K562 (cell line): ENCODE data around the gene RTBDN. TPM values are rescaled to one million over a fixed set of nuclear protein-coding genes. Genes with fewer than 3 reads are reported as not detected.

Experiments
- EHMT2 ChIP-seq: fragments of 450-650 bp; IDR thresholded peaks from 2 replicates; pipeline ENCODE4 v1.6.1; 2018; ENCODE audit warnings: antibody characterized with exemption
- FOSL1 ChIP-seq: fragments of 200-800 bp; sonication (Bioruptor generic); conservative IDR thresholded peaks from 2 replicates; pipeline ENCODE4 v1.6.1; 2016; ENCODE audit warnings: missing genetic modification characterization, missing compliant biosample characterization
- HEY1 ChIP-seq: fragments of 250-450 bp; sonication (Bioruptor Pico); IDR thresholded peaks from 2 replicates; pipeline ENCODE4 v1.5.0; 2020; ENCODE audit warnings: mild to moderate bottlenecking, moderate library complexity, borderline replicate concordance
- HMGN3 ChIP-seq: IDR thresholded peaks from 2 replicates; pipeline ENCODE4 v1.6.1; 2011; ENCODE audit warnings: borderline replicate concordance, low read depth, mild to moderate bottlenecking, mixed read lengths, low read length; ENCODE audit not compliant: insufficient read length; ENCODE audit errors: extremely low read depth
- JUNB ChIP-seq: fragments of 450-650 bp; formaldehyde crosslinking; conservative IDR thresholded peaks from 2 replicates; pipeline ENCODE4 v1.4.0; 2020; ENCODE audit warnings: mild to moderate bottlenecking
- MAFF ChIP-seq: IDR thresholded peaks from 2 replicates; pipeline ENCODE4 v1.6.1; 2012; ENCODE audit warnings: low read length, improper control_type of control experiment
- NEUROD1 ChIP-seq: fragments of 150-350 bp; IDR thresholded peaks from 2 replicates; pipeline ENCODE4 v1.6.1; 2014; ENCODE audit warnings: borderline replicate concordance, low read length, low read depth; ENCODE audit not compliant: partially characterized antibody
- RBFOX2 ChIP-seq: fragments of 200-400 bp; formaldehyde crosslinking; IDR thresholded peaks from 2 replicates; pipeline ENCODE4 v1.6.1; 2017; ENCODE audit warnings: low read depth, mild to moderate bottlenecking, low read length, moderate library complexity
- SMAD4 ChIP-seq: fragments of 250-450 bp; sonication (Bioruptor Pico); conservative IDR thresholded peaks from 2 replicates; pipeline ENCODE4 v1.8.0; 2021; ENCODE audit warnings: inconsistent platforms, mild to moderate bottlenecking, moderate library complexity
- STAG1 ChIP-seq: sonication (generic); formaldehyde crosslinking; IDR thresholded peaks from 2 replicates; pipeline ENCODE4 v1.5.0; 2020; ENCODE audit warnings: missing genetic modification reagents, borderline replicate concordance
- SUPT5H ChIP-seq: fragments of 450-650 bp; IDR thresholded peaks from 2 replicates; pipeline ENCODE4 v1.6.1; 2016
- ZNF12 ChIP-seq: sonication (generic); formaldehyde crosslinking; IDR thresholded peaks from 2 replicates; pipeline ENCODE4 v1.4.0; 2020; ENCODE audit warnings: mild to moderate bottlenecking, missing genetic modification reagents
- ZNF263 ChIP-seq: sonication (generic); formaldehyde crosslinking; IDR thresholded peaks from 2 replicates; pipeline ENCODE4 v1.8.0; 2022; ENCODE audit warnings: mild to moderate bottlenecking, missing genetic modification reagents, borderline replicate concordance
- ZNF311 ChIP-seq: fragments of 250-450 bp; sonication (Bioruptor Pico); IDR thresholded peaks from 2 replicates; pipeline ENCODE4 v1.4.0; 2020; ENCODE audit warnings: mild to moderate bottlenecking, moderate library complexity
- polyA plus RNA-seq, 8 experiments: library from polyadenylated mRNA; depleted of rRNA in 4 of 8; stranded (reverse) in 5 of 8; unstranded in 3 of 8; fragments of >200 nt; fragmentation: Nextera tagmentation in 2 of 8; fragmentation: Illumina TruSeq in 1 of 8; extraction: Ambion mirVana in 2 of 8; extraction: Trizol in 1 of 8; gene quantifications; 2 replicates each; pipeline versions ENCODE4 v1.2.1 to v1.2.3, GENCODE V29; 2011 to 2014; ENCODE audit warnings: inconsistent platforms in 1 of 8, missing spikeins in 1 of 8
- total RNA-seq, 7 experiments: library from RNA; depleted of rRNA in 6 of 7; stranded (reverse); fragments of >200 nt in 6 of 7; fragmentation: Illumina TruSeq in 2 of 7; extraction: Trizol in 2 of 7; gene quantifications; 2 replicates each; pipeline versions ENCODE4 v1.2.1 to v1.2.3, GENCODE V29; 2011 to 2021; ENCODE audit warnings: low replicate concordance in 1 of 7
- TF ChIP-seq, protein P1 (sequence below): fragments of 250-450 bp; sonication (Bioruptor Pico); IDR thresholded peaks from 2 replicates; pipeline ENCODE4 v1.5.1; 2021; ENCODE audit warnings: mild to moderate bottlenecking
- TF ChIP-seq, protein P2 (sequence below): fragments of 250-450 bp; sonication (Bioruptor Pico); IDR thresholded peaks from 2 replicates; pipeline ENCODE4 v1.8.0; 2022; ENCODE audit warnings: inconsistent platforms, mild to moderate bottlenecking, moderate library complexity, borderline replicate concordance
- TF ChIP-seq, protein P3 (sequence below): fragments of 450-650 bp; IDR thresholded peaks from 2 replicates; pipeline ENCODE4 v1.6.1; 2018; ENCODE audit not compliant: partially characterized antibody
- TF ChIP-seq, protein P4 (sequence below): sonication (generic); formaldehyde crosslinking; IDR thresholded peaks from 2 replicates; pipeline ENCODE4 v1.8.0; 2022; ENCODE audit warnings: mild to moderate bottlenecking, missing genetic modification reagents, borderline replicate concordance

The RTBDN gene
- total and polyA plus RNA-seq, 9 of the 15 experiments (the other 6 are each of a cell fraction or from before 2014, with no cell fraction given), result 0.20 to 2.3 (median 0.72) TPM; not detected in 1

DNA sequence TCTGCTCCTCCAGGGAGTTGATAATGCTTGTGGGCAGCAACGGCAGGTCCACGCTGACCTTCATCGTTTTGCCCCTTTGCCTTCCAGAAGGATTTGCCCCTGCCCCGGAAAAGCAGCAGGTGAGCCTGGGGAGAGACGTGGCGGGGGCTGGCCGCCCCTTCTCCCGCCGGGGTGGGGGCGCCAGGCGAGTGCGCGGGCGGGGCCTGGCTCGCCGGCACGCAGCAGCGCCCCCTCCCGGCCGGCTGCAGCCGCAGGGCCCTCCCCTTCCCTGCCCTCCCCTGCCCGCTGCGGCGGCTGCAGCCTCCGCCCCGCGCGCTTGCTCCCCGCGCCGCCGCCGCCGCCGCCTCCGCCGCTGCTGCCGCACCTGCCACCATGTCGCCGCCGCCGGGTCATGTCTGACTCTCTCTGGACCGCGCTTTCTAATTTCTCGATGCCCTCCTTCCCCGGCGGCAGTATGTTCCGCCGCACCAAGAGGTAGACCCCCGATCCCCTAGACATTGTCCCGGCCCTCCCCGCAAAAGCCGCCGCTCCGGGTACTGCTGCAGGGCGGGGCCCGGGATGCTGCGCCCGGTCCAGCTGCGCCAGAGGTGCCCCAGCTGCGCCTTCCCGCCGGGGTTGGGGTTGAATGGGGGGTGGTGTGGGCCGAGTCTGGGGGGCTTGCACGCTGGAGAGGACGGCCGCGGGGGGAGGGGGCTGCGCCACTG, 4.0 kb upstream of the RTBDN start, which contains the start of gene MAST1 (continued):
- TF ChIP-seq HMGN3, result no peak
- TF ChIP-seq, protein P1, sequence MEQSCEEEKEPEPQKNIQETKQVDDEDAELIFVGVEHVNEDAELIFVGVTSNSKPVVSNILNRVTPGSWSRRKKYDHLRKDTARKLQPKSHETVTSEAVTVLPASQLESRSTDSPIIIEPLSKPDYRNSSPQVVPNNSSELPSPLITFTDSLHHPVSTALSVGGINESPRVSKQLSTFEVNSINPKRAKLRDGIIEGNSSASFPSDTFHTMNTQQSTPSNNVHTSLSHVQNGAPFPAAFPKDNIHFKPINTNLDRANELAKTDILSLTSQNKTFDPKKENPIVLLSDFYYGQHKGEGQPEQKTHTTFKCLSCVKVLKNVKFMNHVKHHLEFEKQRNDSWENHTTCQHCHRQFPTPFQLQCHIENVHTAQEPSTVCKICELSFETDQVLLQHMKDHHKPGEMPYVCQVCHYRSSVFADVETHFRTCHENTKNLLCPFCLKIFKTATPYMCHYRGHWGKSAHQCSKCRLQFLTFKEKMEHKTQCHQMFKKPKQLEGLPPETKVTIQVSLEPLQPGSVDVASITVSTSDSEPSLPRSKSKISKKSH (CRISPR knock-in tag), result no peak
- TF ChIP-seq ZNF12 (CRISPR knock-in tag), result no peak
- TF ChIP-seq JUNB (CRISPR knock-in tag), result no peak
- TF ChIP-seq EHMT2, result no peak
- TF ChIP-seq, protein P2, sequence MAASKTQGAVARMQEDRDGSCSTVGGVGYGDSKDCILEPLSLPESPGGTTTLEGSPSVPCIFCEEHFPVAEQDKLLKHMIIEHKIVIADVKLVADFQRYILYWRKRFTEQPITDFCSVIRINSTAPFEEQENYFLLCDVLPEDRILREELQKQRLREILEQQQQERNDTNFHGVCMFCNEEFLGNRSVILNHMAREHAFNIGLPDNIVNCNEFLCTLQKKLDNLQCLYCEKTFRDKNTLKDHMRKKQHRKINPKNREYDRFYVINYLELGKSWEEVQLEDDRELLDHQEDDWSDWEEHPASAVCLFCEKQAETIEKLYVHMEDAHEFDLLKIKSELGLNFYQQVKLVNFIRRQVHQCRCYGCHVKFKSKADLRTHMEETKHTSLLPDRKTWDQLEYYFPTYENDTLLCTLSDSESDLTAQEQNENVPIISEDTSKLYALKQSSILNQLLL (CRISPR knock-in tag), result no peak
- no peak for TF ChIP-seq HEY1
- peak; percentile 68 for TF ChIP-seq RBFOX2
- TF ChIP-seq MAFF, result no peak
- TF ChIP-seq, protein P3, sequence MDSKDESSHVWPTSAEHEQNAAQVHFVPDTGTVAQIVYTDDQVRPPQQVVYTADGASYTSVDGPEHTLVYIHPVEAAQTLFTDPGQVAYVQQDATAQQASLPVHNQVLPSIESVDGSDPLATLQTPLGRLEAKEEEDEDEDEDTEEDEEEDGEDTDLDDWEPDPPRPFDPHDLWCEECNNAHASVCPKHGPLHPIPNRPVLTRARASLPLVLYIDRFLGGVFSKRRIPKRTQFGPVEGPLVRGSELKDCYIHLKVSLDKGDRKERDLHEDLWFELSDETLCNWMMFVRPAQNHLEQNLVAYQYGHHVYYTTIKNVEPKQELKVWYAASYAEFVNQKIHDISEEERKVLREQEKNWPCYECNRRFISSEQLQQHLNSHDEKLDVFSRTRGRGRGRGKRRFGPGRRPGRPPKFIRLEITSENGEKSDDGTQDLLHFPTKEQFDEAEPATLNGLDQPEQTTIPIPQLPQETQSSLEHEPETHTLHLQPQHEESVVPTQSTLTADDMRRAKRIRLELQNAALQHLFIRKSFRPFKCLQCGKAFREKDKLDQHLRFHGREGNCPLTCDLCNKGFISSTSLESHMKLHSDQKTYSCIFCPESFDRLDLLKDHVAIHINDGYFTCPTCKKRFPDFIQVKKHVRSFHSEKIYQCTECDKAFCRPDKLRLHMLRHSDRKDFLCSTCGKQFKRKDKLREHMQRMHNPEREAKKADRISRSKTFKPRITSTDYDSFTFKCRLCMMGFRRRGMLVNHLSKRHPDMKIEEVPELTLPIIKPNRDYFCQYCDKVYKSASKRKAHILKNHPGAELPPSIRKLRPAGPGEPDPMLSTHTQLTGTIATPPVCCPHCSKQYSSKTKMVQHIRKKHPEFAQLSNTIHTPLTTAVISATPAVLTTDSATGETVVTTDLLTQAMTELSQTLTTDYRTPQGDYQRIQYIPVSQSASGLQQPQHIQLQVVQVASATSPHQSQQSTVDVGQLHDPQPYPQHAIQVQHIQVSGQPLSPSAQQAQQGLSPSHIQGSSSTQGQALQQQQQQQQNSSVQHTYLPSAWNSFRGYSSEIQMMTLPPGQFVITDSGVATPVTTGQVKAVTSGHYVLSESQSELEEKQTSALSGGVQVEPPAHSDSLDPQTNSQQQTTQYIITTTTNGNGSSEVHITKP, result peak; percentile 80
- 0 out of 2 replicates have a peak, but pooled peaks have one; percentile 4 for TF ChIP-seq ZNF263 (CRISPR knock-in tag)
- TF ChIP-seq, protein P4, sequence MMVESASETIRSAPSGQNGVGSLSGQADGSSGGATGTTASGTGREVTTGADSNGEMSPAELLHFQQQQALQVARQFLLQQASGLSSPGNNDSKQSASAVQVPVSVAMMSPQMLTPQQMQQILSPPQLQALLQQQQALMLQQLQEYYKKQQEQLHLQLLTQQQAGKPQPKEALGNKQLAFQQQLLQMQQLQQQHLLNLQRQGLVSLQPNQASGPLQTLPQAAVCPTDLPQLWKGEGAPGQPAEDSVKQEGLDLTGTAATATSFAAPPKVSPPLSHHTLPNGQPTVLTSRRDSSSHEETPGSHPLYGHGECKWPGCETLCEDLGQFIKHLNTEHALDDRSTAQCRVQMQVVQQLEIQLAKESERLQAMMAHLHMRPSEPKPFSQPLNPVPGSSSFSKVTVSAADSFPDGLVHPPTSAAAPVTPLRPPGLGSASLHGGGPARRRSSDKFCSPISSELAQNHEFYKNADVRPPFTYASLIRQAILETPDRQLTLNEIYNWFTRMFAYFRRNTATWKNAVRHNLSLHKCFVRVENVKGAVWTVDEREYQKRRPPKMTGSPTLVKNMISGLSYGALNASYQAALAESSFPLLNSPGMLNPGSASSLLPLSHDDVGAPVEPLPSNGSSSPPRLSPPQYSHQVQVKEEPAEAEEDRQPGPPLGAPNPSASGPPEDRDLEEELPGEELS (CRISPR knock-in tag), result no peak
- no peak for TF ChIP-seq SUPT5H
- no peak for TF ChIP-seq FOSL1 (tag)
- TF ChIP-seq NEUROD1, result no peak
- peak; percentile 82 for TF ChIP-seq SMAD4
- TF ChIP-seq ZNF311 (CRISPR knock-in tag), result no peak
- TF ChIP-seq STAG1 (CRISPR knock-in tag), result no peak
